Body of pancreas (tissue), 4 donors: Measurements from ENCODE around the gene CCDC30.

Experiments
- CTCF ChIP-seq, 7 experiments: fragments of 450-650 bp in 4 of 7; fragments of 200-600 bp in 3 of 7; sonication (generic) in 3 of 7; IDR thresholded peaks; one replicate each; pipeline ENCODE4 v1.5.1; 2016 to 2019; ENCODE audit warnings: antibody characterized with exemption in 7 of 7
- POLR2A ChIP-seq, 3 donors: fragments of 450-650 bp; IDR thresholded peaks; one replicate each; pipeline ENCODE4 v1.6.1; 2016; ENCODE audit warnings: antibody characterized with exemption in 3 of 3, mild to moderate bottlenecking in 2 of 3

- TF ChIP-seq CTCF (IDR thresholded peaks at IDR 0.05) (no peak), POLR2A (IDR thresholded peaks at IDR 0.05) (no peak)
These were observed 104.0 kb downstream of the CCDC30 start for GRCh38 chr1:42567038-42567437.
